Aorta (tissue), 5 donors: ENCODE measurements around the gene FBXL14. TPM values are rescaled to one million over a fixed set of nuclear protein-coding genes. Genes with fewer than 3 reads are reported as not detected.
A peak's percentile ranks its signal among the peaks of the same experiment; 100 is the strongest.

Experiments used
- ATAC-seq: fragments of 200-7000 bp; cut with Tn5 transposase; one replicate; pipeline ENCODE4 v1.9.1; 2022; ENCODE audit warnings: moderate library complexity; ENCODE audit not compliant: low FRiP score
- DNase-seq, 2 donors: peaks; one replicate each; pipeline ENCODE4 v3.0.0-alpha.2; 2020
- H3K27ac ChIP-seq, 2 donors: one replicate each; pipeline ENCODE4 v1.5.1; 2013; ENCODE audit warnings: low read length in 2 of 2, mild to moderate bottlenecking in 2 of 2, moderate library complexity in 2 of 2, control low read depth in 1 of 2, inconsistent platforms in 1 of 2, low read depth in 1 of 2
- H3K27me3 ChIP-seq, 2 donors: one replicate each; pipeline ENCODE4 v1.6.1; 2013; ENCODE audit warnings: control low read depth in 1 of 2, low read length in 1 of 2, mild to moderate bottlenecking in 1 of 2, moderate library complexity in 1 of 2; ENCODE audit not compliant: insufficient read depth in 2 of 2, control insufficient read depth in 1 of 2
- H3K36me3 ChIP-seq, 2 donors: one replicate each; pipeline ENCODE4 v1.6.1; 2013; ENCODE audit warnings: control low read depth in 1 of 2, low read length in 1 of 2, mild to moderate bottlenecking in 1 of 2; ENCODE audit not compliant: insufficient read depth in 2 of 2, control insufficient read depth in 1 of 2
- H3K4me1 ChIP-seq, 2 donors: one replicate each; pipeline ENCODE4 v1.6.1; 2013; ENCODE audit warnings: low read length in 2 of 2, control low read depth in 1 of 2, mild to moderate bottlenecking in 1 of 2, moderate library complexity in 1 of 2; ENCODE audit not compliant: insufficient read depth in 2 of 2, control insufficient read depth in 1 of 2
- H3K4me3 ChIP-seq, 2 donors: one replicate each; pipeline ENCODE4 v1.5.1; 2013; ENCODE audit warnings: low read length in 2 of 2, control low read depth in 1 of 2, mild to moderate bottlenecking in 1 of 2
- H3K9me3 ChIP-seq: one replicate; pipeline ENCODE4 v1.6.1; 2013; ENCODE audit warnings: mild to moderate bottlenecking, low read length; ENCODE audit not compliant: control insufficient read depth
- WGBS, 2 donors: extraction: QIAGEN DNeasy Blood & Tissue Kit; methylation state at CpG; one replicate each; pipeline ENCODE4 v1.1.7; 2013; 5-methylcytosine and 5-hydroxymethylcytosine counted together
- intact Hi-C, 2 donors: fragments of 100-400 bp; cut with DNase I; formaldehyde crosslinking; loops; one replicate each; pipeline versions ENCODE4 v1.14.2 to v1.15.0; 2022
- polyA plus RNA-seq, 2 donors: library from polyadenylated mRNA; stranded (reverse); fragments of 200-250 nt; gene quantifications; one replicate each; pipeline ENCODE4 v1.2.3, GENCODE V29; 2013
- total RNA-seq, 2 donors: library from RNA; stranded (reverse); fragmentation: NEBNext Ultra II Directional; extraction: Animal tissue kit (Norgen Biotek cat#: 25700); gene quantifications; one replicate each; pipeline ENCODE4 v1.2.1, GENCODE V29; 2021
- donor health status: healthy with polysubstance abuse.
- donor health status: Bipolar disorder and iron deficiency.
- donor health status: DM: no; HTN: no; CAD: no.
- donor health status: DM: no; HTN: no; CAD: no.
- donor health status: DM: yes; HTN: yes; CAD: no.

FBXL14 gene
- total and polyA plus RNA-seq, 4 donors, result 2.8 to 13.2 (median 7.6) TPM

- H3K27me3 ChIP-seq, result no peaks in the 10 kb centered on the region
- H3K27ac ChIP-seq, result no peak overlapping the region
- no peaks in the 10 kb centered on the region for H3K9me3 ChIP-seq
- intact Hi-C loops, result loop anchor here (2.0 to 10.0 kb wide), 2 partner anchors 463 to 1007 kb away; no protein-coding TSS in a partner anchor
- ATAC-seq, result no peak
- no peaks in the 10 kb centered on the region for H3K36me3 ChIP-seq
- no peak for DNase-seq
- H3K4me1 ChIP-seq, result no peaks in the 10 kb centered on the region
- WGBS, 2 donors, result 88 to 89% methylated on average over 11 of the region's 11 CpGs
- H3K4me3 ChIP-seq, result no peak overlapping the region
Measured at GRCh38 chr12:1581973-1582708, 12.2 kb downstream of the FBXL14 start.

GRCh38 chr12:1580526-1580925 lies 13.9 kb downstream of the FBXL14 start:
- no peaks in the 10 kb centered on the region for H3K27me3 ChIP-seq
- 96 to 97% methylated on average over 3 of the region's 3 CpGs for WGBS, 2 donors
- no peaks in the 10 kb centered on the region for H3K36me3 ChIP-seq
- intact Hi-C loops, result loop anchor here in 1 of 2 donors (10.0 kb wide), 1 partner anchor 1006 kb away; no protein-coding TSS in a partner anchor
- no peaks in the 10 kb centered on the region for H3K9me3 ChIP-seq
- H3K4me1 ChIP-seq, result no peaks in the 10 kb centered on the region
- DNase-seq (no peak), ATAC-seq (no peak)
- no peak overlapping the region for H3K4me3 ChIP-seq
- H3K27ac ChIP-seq, result no peak overlapping the region

GRCh38 chr12:1579651-1580435 lies 14.5 kb downstream of the FBXL14 start:
- H3K27me3 ChIP-seq, result no peaks in the 10 kb centered on the region
- H3K4me3 ChIP-seq, result no peak overlapping the region
- 90 to 92% methylated on average over 11 of the region's 11 CpGs for WGBS, 2 donors
- no peaks in the 10 kb centered on the region for H3K36me3 ChIP-seq
- intact Hi-C loops, result loop anchor here in 1 of 2 donors (10.0 kb wide), 1 partner anchor 1005 kb away; no protein-coding TSS in a partner anchor
- no peaks in the 10 kb centered on the region for H3K9me3 ChIP-seq
- ATAC-seq, result no peak
- DNase-seq, result no peak
- no peak overlapping the region for H3K27ac ChIP-seq
- H3K4me1 ChIP-seq, result peaks cover 0 to 2% of the 10 kb centered on the region in 2 donors

- Histone ChIP-seq H3K36me3 (no peaks in the 10 kb centered on the region), H3K4me3 (peak overlapping the region; percentile 18 to 43), H3K4me1 (peaks cover 0 to 3% of the 10 kb centered on the region in 2 donors), H3K27ac (no peak overlapping the region), H3K27me3 (no peaks in the 10 kb centered on the region), H3K9me3 (no peaks in the 10 kb centered on the region)
- intact Hi-C loops, result no loop called here
- peak in 1 of 2 donors; percentile 61 for DNase-seq
- ATAC-seq, result peak; percentile 65
- 17 to 22% methylated on average over 21 of the region's 21 CpGs for WGBS, 2 donors
Measured at GRCh38 chr12:1576410-1577241, 17.8 kb downstream of the FBXL14 start.

GRCh38 chr12:1575408-1576401 lies 18.7 kb downstream of the FBXL14 start:
- intact Hi-C loops, result no loop called here
- H3K27ac ChIP-seq, result no peak overlapping the region
- WGBS, 2 donors, result 5 to 9% methylated on average over 23 of the region's 23 CpGs
- ATAC-seq (peak; percentile 40), DNase-seq (no peak)
- H3K27me3 ChIP-seq, result no peaks in the 10 kb centered on the region
- H3K4me1 ChIP-seq, result peaks cover 0 to 3% of the 10 kb centered on the region in 2 donors
- no peaks in the 10 kb centered on the region for H3K9me3 ChIP-seq
- no peaks in the 10 kb centered on the region for H3K36me3 ChIP-seq
- H3K4me3 ChIP-seq, result peak overlapping the region; percentile 18 to 43

- Histone ChIP-seq H3K27me3 (no peaks in the 10 kb centered on the region), H3K36me3 (no peaks in the 10 kb centered on the region), H3K9me3 (no peaks in the 10 kb centered on the region), H3K4me1 (peaks cover 0 to 3% of the 10 kb centered on the region in 2 donors), H3K27ac (no peak overlapping the region), H3K4me3 (no peak overlapping the region)
- no peak for ATAC-seq
- WGBS, 2 donors, result 30 to 53% methylated on average over 1 of the region's 1 CpG
- intact Hi-C loops, result no loop called here
- no peak for DNase-seq
Measured at GRCh38 chr12:1574865-1575259, 19.5 kb downstream of the FBXL14 start.

- intact Hi-C loops, result no loop called here
- Histone ChIP-seq H3K9me3 (no peaks in the 10 kb centered on the region), H3K36me3 (no peaks in the 10 kb centered on the region), H3K4me1 (peaks cover 0 to 3% of the 10 kb centered on the region in 2 donors), H3K27ac (no peak overlapping the region), H3K27me3 (no peaks in the 10 kb centered on the region), H3K4me3 (no peak overlapping the region)
- ATAC-seq (peak; percentile 79), DNase-seq (no peak)
- WGBS, 2 donors, result 75 to 78% methylated on average over 14 to 15 of the region's 15 CpGs
Measured at GRCh38 chr12:1573960-1574864, 20.2 kb downstream of the FBXL14 start.
